ENCODE results near the gene FAIM.

DNA sequence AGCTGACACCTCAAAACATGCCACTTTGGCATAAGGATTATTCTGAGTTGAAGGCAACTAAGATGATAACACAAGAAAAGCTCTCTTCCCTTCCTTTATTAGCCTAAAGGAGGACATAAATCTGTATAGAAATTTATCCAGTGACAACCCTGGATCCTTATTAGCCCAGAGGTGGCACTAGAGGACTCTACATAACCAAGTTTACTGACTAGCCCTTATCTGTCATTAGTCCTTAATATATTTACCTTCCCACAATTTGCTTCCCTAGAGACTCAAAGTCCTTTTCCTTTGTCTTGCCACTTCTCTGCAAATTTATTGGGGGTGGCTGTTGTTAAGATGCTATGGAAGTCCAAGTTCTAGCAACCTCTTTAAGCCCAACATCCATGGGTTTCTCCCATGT is 41.2 kb upstream of the FAIM start:
- TF ChIP-seq POLR2A (IDR thresholded peaks at IDR 0.05) (no peak), CTCF (IDR thresholded peaks at IDR 0.05) (no peak), POLR2AphosphoS5 (IDR thresholded peaks at IDR 0.05) (no peak)

Data from transverse colon (tissue), 4 donors.